ENCODE measurements around the gene SHISAL2A.
A peak's percentile ranks its signal among the peaks of the same experiment; 100 is the strongest.

SHISAL2A gene

DNA sequence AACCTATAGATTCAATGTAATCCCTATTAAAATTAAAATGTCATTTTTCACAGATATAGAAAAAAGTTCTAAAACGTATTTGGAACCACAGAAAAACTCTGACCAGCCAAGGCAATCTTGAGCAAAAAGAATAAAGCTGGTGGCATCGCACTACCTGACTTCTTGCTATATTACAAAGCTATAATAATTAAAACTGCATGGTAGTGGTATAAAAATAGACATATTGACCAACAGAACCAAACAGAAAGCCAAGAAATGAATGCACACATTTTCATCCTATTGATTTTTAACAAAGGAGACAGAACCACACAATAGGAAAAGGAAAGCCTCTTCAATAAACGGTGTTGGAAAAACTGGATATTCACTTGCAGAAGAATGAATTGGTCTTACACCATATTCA lies 9.2 kb upstream of the SHISAL2A start:
- DNase-seq: no peak

DNA sequence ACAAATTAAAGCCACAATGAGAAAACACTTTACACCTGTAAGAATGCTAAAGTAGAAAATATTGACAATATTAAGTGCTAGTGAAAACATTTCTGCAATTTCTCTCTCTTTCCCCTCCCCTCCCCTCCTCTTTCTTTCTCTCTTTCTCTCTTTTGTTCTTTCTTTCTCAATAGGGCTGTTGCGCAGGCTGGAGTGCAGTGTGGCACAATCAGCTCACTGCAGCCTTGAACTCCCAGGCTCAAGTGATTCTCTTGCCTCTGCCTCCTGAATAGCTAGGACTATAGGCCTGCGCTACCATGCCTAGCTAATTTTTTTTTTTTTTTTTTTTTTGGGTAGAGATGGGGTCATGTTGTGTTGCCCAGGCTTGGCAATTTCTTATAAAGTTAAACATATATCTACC lies 5.9 kb upstream of the SHISAL2A start:
- no peak for DNase-seq

DNA sequence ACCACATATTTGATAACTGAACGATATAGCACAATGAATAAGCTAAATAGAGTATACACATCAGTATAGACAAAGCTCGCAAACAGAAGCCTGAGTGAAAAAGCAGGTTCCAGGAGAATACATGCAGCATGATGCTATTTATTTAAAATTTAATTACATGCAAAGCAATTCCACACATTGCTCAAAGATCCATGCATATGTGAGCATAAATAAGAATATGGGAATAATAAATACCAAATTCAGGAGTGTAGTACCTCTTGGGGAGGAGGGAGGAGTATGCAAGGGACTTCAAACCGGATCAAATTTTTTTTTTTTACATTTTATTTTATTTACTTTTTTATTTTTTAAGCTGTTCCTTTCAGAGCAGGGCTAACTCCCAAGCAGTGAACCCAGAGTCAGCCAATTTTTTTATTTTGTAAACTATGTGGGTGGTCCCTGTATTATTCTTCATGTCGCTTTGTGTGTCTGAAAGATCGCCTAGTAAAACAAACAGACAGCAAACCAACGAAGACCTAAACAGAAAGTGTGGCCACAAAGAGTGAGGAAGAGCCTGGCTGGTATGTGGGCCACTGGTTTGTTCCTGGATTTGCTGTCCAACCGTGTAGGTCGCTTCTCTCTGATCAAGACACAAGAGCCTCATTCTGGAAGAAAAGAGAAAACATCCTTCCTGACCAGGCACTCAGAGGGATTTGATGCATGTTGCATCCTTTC lies 4.2 kb upstream of the SHISAL2A start:
- DNase-seq: no peak

DNA sequence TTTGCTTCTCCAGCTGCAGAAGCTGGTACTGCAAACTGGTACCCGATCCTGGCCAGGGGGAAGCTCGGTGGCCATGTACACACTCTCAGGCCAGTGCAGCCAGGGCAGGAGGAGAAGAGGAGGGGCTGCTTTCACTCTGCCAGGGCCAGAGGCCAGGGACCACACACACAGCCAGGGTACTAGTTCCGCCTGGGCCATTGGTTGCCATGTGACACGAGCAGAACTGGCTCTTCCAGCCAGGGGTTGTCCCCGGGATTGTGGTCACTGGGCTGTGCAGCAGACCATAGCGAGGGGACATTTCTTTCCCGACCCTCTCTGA lies 3.7 kb upstream of the SHISAL2A start:
- no peak for DNase-seq

DNA sequence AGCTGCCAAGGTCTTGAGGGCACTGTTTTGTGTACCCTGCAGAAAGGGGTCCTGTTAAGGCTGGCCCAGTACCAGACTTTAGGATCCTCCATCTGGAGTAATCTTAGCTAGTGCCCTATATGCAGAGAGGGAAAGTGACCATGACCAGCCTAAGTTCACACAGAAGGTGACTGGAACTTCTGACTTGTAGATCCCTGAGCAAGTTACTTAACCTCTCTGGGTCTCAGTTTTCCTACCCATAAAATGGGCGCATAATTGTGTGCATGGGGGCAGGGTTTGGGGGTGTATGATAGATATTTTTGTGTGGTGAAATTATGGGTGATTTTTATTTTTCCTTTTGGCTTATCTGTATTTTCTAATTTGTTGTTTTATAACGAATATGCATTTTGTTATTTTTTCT lies 3.3 kb upstream of the SHISAL2A start:
- no peak for DNase-seq

DNA sequence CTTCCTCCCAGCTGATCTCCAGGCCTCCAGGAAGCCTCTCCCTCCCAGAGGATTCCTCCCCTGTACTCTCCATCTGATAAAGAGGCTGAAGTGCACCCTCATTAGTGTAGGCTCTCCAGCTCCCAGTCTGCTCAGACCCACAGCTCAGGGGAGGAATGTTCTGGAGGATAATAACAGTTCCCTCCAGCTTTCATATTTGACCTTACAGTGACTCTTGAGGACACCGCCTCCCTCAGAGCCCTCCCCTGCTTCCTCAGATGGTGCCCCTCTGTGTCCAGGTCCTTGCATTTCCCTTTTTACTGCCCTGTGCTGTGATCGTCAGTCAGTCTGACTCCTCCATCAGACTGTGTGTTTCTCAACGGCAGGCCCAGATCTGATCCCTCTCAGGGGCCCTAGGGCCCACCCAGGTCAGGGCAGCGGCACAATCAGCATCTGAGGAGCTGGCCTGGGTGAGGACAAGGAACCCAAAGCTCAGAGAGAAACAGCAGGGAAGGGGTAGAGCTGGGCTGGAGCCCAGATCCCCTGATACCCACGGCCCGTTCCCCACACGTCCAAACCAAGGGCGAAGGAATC lies 1.1 kb upstream of the SHISAL2A start:
- no peak for DNase-seq

DNA sequence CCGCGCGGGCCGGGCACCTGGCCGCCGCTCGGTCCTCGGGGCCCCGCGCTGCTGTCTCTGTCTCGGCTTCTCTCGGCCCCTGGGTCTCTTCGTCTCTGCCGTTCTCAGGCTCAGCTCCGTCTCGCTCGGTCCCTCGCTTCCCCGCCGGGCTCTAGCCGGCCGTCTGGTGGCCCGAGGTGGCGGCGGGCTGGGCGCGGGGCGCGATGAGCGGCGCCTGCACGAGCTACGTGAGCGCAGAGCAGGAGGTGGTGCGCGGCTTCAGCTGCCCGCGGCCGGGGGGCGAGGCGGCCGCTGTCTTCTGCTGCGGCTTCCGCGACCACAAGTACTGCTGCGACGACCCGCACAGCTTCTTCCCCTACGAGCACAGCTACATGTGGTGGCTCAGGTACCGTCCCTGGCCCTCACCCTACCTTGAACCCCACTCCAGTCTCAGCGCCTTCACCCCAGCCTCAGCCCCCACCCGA lies 355 bp downstream of the SHISAL2A start:
- DNase-seq: no peak

DNA sequence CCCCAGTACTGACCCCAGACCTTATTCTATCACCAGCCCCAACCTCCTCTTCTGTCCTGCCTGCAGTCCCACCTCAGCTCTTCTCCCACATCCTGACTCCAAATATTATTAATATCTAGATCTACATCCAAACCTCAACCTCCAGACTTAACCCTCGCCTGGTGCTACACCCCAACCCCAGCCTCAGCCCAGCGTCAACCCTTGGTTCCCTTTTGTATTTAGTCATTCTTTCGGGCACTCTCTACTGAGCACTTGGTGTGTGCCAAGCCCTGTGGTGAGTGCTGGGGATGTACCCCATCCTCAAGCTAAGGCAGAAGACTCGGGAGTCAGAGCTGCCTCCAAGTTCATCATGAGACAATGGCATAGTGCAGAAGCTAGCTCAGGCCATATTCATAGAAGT lies 1.1 kb downstream of the SHISAL2A start:
- no peak for DNase-seq

DNA sequence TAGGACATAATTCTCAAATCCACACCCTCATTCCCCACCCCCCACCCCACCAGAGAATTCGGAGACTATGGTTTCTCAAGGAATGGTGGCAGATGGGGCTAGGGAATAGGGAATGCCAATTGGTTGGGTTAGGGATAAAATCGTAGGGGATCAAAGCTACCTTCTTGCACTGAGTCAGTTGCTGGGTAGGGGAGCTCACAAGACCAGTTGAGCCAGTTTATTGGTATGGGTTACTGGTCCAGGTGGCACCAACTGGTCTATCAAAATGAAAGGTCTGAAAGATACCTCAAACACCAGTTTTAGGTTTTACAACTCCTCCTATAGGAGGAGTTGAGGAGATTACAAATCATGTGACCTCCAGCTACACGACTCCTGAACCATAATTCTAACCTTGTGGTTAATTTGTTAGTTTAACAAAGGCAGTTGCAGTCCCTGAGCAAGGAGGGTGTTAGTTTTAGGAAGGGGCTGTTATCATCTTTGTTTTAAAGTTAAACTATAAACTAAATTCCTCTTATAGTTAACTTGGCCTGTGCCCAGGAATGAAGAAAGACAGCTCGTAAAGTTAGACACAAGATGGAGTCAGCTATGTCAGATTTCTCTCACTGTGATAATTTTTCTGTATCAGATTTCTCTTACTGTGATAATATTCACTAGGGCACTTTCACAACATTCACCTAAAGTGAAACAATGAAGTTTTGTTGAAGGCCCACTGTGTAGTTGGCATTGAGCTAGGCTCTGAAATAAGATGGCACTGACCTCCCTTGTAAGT lies 2.5 kb downstream of the SHISAL2A start:
- no peak for DNase-seq

DNA sequence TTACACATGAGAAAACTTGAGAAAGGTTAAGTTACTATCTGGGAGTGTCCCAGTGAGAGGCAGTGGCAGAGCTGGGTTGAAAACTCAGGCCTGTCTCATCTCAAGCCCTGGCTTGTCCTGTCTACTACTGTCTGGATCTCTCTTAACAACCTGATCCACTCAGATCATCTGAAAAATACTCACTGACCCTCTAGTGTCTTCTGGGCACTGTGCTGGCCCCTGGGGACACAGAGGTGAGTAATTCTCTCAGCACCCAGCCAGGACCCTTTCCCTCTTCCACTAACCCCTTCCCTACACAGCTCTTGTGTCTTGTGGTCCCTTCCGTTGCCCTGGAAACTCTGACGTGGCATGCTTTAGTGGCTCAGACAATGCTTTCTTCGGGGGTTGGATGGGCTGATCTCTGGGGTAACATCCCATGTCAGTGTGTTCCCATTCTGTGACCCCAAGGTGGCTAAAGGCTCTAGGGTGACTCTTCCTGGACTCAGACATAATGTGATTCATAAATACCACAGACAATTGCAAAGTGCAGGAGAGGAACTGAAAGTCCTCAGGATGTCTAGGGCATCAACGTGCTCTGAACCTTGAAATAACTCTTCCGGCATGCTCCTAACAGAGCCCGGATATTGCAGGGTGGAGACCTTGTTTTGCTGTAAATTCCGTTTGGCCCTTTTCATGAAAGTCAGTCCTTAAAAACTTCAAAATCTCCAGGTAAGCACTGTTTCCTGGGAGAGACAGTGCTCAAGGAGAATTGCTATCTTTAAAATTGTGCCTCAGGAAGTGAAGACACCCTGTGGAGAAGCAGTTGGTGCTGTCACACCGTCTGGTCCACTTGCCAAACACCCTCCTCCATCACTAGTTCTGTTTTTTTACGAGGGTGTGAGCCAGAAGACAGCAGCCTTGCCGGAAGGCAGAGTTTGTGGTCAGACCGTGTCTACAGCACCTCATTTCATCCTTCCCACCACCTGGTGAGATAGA lies 4.0 kb downstream of the SHISAL2A start:
- DNase-seq: no peak

DNA sequence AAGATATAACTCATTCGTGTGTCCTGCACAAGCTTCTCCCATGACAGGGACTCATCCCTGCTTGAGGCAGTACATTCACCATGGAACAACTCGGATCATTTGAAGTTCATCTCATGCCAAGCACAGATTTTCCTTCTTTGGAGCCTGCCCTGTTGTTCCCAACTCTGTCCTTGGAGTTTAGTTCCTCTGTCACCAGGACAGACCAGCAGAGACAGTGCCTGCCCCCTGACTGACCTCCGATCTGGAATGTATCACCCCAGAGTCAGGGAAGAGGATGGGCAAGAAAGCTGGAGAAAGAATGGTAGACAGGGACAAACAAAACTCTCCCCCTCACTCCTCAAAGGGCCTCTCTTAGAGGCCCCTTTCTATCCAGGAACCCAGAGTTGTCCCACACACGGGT lies 5.0 kb downstream of the SHISAL2A start:
- DNase-seq: no peak

DNA sequence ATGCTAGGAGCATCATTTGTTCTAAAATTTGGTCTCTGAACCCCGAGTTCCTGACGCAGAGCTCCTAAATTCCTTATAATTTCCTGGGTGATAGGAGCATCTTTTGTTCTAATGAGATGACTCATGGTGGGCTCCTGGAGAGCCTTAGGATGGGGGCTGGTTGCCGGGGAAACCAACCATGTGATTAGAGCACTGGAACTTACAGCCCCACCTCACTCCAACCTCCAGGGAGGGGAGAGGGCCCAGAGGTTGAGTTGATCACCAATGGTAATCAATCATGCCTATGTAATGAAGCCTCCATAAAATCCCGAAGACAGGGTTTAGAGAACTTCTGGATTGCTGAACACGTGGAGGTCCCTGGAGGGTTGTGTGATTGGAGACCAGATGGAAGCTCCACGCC lies 7.7 kb downstream of the SHISAL2A start:
- peak; percentile 47 for DNase-seq

DNA sequence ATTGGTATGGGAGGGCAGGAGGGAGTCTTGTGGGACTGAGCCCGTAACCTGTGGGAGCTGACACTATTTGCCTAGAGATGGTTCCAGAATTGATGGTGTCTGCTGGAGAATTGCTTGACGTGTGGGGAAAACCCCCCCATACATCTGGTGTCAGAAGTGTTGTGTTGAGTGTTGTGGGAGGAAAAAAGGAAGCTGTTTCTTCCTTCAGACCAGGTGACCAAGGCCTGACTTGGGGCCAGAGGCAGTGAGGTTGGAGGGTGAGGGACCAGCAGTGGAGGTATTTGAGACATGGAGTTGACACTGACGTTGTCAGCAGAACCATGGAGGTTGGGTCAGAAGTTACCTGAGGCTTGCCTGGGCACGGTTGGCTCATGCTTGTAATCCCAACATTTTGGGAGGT lies 8.3 kb downstream of the SHISAL2A start:
- no peak for DNase-seq

DNA sequence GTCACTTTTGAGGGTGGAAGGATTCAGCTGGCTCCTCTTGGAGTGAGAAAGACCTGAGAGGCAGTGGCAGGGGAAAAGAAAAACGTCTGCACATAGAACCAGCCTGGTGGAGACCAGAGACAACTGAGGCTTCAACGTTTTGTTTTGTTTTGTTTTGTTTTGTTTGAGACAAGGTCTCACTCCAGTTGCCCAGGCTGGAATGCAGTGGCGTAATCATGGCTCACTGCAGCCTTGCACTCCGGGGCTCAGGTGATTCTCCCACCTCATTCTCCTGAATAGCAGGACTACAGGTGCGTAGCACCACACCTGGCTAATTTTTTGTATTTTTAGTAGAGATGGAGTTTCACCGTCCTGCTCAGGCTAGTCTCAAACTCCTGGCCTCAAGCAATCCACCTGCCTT lies 12.3 kb downstream of the SHISAL2A start:
- DNase-seq: no peak

DNA sequence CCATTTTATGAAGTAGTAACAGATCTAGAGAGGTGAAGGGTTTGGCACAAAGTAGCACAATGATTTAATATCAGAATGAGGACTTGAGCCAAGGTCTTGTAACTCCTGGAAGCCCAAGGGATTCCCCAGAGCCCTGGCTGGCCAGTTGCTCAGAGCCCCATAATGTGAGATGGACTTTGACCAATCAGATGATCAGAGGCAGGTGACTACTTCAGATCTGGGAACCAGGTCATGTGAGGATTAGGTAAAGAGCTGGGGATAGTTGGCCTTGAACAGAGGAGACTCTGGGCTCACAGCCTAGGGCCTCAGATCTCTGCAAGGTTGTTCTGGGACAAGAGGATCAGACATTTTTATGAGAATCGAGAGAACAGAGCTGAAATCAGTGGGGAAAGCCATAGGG lies 18.9 kb downstream of the SHISAL2A start:
- DNase-seq: no peak

DNA sequence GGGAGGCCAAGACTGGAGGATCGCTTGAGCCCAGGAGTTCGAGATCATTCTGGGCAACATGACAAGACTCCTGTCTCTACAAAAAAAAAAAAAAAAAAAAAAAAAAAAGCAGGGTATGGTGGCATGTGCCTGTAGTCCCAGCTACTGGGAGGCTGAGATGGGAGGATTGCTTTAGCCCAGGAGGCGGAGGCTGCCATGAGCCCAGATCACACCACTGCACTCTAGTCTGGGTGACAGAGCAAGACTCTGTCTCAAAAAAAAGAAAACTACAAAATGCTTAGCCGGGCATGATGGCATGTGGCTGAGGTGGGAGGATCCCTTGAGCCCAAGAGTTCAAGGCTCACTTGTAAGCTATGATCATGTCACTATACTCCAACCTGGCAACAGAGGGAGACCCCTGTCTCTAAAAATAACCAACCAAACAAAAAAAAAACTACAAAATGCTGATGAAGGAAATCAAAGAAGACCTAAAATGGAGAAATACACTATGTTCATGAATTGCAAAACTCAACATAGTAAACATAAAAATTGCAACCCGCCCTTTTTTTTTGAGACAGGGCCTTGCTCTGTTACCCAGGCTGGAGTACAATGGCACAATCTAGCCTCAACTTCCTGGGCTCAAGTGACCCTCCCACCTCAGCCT lies 20.4 kb downstream of the SHISAL2A start:
- DNase-seq: no peak

DNA sequence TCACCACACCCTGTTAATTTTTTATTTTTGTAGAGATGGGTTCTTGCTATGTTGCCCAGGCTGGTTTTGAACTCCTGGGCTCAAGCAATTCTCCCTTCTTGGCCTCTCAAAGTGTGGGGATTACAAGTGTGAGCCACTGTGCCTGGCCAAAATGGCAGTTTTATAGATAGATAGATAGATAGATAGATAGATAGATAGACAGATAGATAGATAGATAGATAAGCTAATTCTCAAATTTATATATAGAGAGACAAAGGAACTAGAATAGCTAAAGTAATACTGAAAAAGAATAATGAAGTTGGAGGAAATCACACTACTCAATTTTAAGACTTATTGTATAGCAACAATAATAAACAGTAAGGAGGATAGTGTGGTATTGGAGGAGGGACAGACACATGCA lies 21.1 kb downstream of the SHISAL2A start:
- no peak for DNase-seq

DNA sequence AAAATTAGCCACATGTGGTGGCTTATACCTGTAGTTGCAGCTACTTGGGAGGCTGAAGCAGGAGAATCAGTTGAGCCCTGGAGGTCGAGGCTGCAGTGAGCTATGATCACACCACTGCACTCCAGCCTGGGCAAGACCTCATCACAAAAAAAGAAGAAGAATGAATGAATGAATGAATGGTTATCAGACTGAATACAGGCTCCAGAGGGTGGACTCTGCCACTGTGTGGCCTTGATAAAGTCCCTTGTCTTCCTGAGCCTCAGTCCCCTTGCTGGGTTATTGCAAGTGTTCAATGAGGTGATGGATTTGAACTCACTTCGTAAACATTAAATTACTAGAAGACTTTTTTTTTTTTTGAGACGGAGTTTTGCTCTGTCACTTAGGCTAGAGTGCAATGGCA lies 24.7 kb downstream of the SHISAL2A start:
- no peak for DNase-seq

DNA sequence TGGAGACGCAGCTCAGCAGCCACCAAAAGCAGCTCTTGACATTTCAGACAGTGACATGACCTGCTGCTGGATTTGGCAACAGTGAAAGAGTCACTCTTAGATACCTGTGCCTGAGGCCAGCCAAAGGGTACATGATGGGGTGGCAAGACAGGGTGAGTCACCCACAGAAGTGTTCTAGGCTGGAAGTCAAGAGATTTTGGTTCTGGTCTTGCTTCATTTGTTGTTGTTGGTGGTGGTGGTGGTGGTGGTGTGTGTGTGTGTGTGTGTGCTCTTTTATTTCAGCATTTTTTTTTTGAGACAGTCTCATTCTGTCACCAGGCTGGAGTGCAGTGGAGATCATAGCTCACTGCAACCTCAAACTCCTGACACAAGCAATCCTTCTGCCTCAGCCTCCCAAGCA lies 25.8 kb downstream of the SHISAL2A start:
- DNase-seq: no peak

DNA sequence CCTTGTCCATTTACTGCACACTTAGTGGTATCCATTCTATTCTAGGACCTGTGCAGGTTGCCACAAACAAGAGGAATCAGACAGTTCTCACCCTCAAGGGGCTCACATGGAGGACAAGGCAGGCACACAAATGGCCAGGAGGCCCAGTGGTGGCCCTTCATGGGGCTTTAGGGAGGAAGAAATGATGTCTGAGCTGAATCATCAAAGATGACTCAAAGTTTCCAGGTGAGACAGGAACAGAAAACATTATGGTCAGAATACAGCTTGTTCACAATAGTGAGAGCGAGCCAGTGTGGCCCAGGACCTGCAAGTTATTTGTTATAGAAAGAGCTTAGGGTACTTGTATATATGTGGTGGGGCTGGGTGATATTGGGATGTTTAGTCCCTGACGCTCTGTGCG lies 26.4 kb downstream of the SHISAL2A start:
- DNase-seq: no peak

DNA sequence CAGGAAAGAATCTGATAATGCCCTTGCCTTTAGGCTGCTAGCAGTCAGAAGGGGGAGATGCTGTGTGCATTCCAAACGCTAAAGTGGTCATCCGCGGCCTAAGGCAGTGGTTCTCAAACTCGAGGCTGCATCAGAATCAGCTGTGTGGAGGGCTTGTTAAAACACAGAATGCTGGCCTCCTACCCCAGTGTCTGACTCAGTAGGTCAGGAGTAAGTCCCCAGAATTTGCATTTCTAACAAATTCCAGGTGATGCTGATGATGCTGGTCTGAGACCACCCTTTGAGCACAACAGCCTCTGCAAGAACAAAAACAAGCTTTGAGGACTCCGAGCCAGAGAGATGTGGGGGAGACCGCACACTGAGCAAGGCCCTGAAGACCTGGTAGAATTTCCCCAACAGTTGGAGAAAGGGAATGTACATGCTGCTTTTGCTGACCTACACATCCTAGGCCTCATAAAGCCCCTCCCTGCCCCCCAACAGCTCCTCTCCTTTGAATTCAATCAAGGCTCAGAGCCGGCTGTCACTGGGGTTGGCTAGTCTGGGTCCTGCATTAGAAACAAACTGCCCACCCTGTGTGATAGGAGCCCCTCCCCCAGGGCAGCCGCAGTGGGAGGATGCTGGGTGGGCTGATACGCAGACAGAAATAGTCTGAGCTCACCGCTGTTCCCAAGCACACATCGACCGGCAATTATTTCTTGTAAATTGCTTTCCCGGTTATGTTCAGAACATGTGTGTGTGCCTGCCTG lies 27.1 kb downstream of the SHISAL2A start:
- no peak for DNase-seq

DNA sequence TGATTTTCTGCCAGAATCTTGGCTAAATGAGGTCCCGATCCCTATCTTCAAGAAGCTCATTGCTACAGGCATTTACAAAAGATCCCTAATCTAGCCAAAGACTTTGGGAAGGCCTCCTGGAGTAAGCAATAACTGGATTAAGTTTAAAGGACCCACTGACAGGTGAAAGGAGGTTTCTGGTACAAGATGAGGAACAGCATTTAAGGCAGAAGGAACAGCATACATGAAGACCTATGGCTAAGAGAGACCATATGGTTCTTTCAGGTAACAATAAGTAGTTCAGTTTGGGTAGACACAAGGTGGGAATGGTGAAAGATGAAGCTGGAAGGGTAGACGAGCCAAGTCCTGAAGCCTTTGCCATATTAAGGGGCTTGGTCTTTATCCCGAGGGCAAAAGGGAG lies 27.8 kb downstream of the SHISAL2A start:
- DNase-seq: no peak

All from NCI-H1694 treated with DMSO at 0.1 percent for 48 hours (cell line).